GM19468 (cell line): ENCODE data around the gene UBE2F.

ENCODE experiments used
- ATAC-seq: cut with Tn5 transposase; IDR thresholded peaks from one replicate; pipeline ENCODE4 v1.9.1; 2021; ENCODE audit warnings: mild to moderate bottlenecking, moderate library complexity, moderate number of reproducible peaks; ENCODE audit not compliant: unreplicated experiment; ENCODE audit errors: extremely low read depth

Gene UBE2F

GRCh38 chr2:237966565-237967462 lies at the start of gene UBE2F:
UBE2F (plus strand) TSS chr2:237967014; CDS start chr2:237973108, 6,094 bp downstream.
- peak; percentile 86 for ATAC-seq

GRCh38 chr2:237917696-237918374 lies 49.0 kb upstream of the UBE2F start:
- no peak for ATAC-seq

- no peak for ATAC-seq
Measured at GRCh38 chr2:237919593-237919992, 47.2 kb upstream of the UBE2F start.

GRCh38 chr2:237920673-237921072 lies 46.1 kb upstream of the UBE2F start:
- ATAC-seq: no peak

GRCh38 chr2:237921967-237922492 lies 44.8 kb upstream of the UBE2F start:
- no peak for ATAC-seq

- ATAC-seq: no peak
Measured at GRCh38 chr2:237922641-237923361, 44.0 kb upstream of the UBE2F start.

DNA sequence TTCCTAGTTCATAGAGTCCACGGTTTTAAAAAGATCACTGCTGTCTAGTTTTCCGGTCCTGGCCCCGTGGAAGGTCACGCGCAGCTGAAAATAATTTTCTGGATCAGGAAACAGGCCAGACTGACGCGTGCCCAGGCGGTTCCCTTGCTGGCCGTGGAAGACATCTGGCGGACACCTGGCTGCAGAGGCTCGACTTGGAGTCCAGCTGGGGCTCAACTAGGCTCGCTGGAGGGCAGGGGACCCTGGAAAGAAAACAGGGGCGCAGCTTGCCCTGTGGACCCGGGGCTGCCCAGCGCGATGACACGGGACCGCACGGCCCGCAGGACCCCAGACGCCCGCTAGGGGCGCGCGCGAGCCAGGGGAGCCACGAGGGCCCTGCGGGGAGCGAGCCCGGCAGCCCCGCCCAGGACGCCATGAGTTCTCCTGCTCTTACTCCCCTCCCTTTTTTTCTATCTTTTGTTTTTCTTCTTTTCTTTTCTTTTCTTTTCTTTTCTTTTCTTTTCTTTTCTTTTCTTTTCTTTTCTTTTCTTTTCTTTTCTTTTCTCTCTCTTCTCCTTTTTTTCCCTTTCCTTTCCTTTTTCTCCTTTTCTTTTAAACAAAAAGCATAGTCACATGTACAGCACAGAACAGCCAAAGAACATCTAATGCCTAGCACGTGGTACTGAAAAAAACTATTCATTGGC lies 43.2 kb upstream of the UBE2F start:
- peak; percentile 72 for ATAC-seq

DNA sequence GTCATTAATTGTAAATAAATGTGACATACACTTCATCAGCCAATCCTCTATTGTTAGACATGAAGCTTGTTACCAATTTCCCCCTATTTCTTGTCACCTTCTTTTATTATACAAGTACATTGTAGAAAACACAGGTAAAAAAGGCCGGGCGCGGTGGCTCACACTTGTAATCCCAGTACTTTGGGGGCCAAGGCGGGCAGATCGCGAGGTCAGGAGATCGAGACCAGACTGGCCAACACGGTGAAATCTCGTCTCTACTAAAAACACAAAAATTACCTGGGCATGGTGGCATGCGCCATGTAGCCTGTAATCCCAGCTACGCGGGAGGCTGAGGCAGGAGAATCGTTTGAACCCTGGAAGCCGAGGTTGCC lies 42.7 kb upstream of the UBE2F start:
- no peak for ATAC-seq

- ATAC-seq: no peak
Measured at GRCh38 chr2:237927135-237927534, 39.7 kb upstream of the UBE2F start.

GRCh38 chr2:237927986-237928385 lies 38.8 kb upstream of the UBE2F start:
- ATAC-seq: no peak

DNA sequence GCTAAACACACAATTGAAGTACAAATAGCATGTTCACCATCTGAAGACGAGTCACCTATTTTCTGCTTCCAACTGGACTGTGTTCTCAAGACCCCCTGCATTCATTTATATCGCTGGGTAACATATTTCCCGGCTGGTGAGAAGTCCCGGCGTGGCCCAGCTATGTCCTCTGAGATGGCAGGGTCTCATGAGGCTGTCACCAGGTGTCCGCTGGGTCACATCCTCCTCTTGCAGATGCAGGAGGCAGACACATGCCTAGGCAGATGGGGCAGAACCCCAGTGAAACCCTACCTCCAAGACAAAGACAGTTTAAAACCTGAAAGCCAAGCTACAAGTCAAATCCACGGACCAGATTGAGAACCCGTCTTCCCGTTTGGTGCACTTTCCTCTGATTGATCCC lies 36.8 kb upstream of the UBE2F start:
- no peak for ATAC-seq

GRCh38 chr2:237931205-237931721 lies 35.6 kb upstream of the UBE2F start:
- ATAC-seq: no peak

DNA sequence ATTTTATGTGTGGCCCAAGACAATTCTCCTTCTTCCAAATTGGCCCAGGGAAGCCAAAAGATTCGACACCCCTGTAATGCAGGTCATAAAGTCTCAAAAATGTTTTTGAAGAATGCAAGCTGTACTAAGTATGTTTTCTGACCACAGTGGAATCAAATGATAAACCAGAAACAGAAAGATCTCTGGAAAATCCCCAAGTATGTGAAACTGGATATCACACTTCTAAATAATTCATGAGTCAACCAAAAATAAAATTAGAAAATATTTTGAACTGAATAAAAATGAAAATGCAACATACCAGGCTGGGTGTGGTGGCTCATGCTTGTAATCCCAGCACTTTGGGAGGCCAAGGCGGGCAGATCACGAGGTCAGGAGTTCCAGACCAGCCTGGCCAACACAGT lies 34.1 kb upstream of the UBE2F start:
- ATAC-seq: no peak

DNA sequence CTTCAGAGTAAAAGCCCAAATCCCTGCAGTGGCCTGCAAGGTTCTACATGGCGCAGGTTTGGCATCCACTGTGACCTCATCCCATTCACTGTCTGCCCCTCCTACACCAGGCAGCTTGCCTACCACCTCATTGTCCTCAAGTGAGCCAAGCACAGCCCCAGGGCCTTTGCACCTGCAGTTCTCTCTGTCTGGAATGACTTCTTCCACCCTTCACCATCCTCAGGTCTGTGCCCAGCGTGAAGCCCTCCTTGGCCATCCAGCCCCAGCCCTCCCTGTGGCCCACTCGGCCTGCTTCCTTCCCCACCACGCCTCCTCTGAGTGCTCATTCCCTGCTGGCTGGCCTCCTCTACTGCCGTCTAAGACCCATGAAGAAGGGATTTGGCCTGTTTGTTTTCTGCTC lies 32.6 kb upstream of the UBE2F start:
- no peak for ATAC-seq

GRCh38 chr2:237935740-237936452 lies 30.9 kb upstream of the UBE2F start:
- ATAC-seq: no peak

DNA sequence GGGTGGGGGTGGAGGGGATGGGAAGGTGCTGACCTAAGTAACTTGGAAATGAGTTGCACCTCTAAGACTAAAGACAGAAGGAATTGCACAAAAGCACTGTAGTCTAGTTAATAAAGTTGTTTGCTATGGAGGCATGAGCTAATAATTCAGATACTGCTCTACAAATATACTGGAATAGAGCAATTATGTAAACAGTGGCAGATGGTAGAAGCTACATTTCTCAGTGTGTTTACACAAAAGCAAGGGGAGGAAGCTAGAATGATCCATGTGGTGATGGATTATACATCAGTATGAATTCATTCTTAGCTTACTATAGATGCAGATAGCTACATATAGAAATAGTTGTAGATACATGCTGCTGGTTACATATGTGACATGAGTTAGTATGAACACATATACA lies 27.6 kb upstream of the UBE2F start:
- ATAC-seq: no peak

GRCh38 chr2:237940828-237941227 lies 26.0 kb upstream of the UBE2F start:
- ATAC-seq: no peak

- no peak for ATAC-seq
Measured at GRCh38 chr2:237941239-237941638, 25.6 kb upstream of the UBE2F start.

- ATAC-seq: no peak
Measured at GRCh38 chr2:237942513-237942899, 24.3 kb upstream of the UBE2F start.
